H1 (cell line): Measurements from ENCODE around the gene IFT74. TPM values are rescaled to one million over a fixed set of nuclear protein-coding genes. Genes with fewer than 3 reads are reported as not detected.

Source experiments
- CTCF ChIA-PET: fragments of 300-600 bp; sonication (Branson Sonifier 250); formaldehyde crosslinking; loops from one replicate; lab custom pipeline; 2021; ENCODE audit not compliant: partially characterized antibody; lab: Charles Lee
- POLR2A ChIA-PET: fragments of 300-600 bp; sonication (Branson Sonifier 250); formaldehyde crosslinking; loops from one replicate; lab custom pipeline; 2021; ENCODE audit warnings: inconsistent platforms; ENCODE audit not compliant: partially characterized antibody; lab: Charles Lee
- DNase-seq, 2 experiments: peaks; one replicate each; pipeline versions ENCODE4 v3.0.0 to v3.0.0-alpha.2; 2010 to 2022; ENCODE audit warnings: low spot score in 2 of 2, low read depth in 1 of 2, mixed read lengths in 1 of 2
- FAIRE-seq: peaks from 2 replicates; lab custom pipeline; 2011; peaks lifted over from hg19 to GRCh38; lab: Jason Lieb, UNC
- H2AFZ ChIP-seq: 2 replicates; pipeline ENCODE4 v1.8.1; 2012; ENCODE audit warnings: low read length, inconsistent platforms
- H2AK5ac ChIP-seq: 2 replicates; pipeline ENCODE4 v1.6.1; 2013; ENCODE audit warnings: low read depth, low read length
- H2BK120ac ChIP-seq: replicated peaks from 2 replicates; pipeline ENCODE3; 2013; ENCODE audit warnings: low read depth, low read length, inconsistent platforms
- H2BK12ac ChIP-seq: 2 replicates; pipeline ENCODE4 v1.6.1; 2013; ENCODE audit warnings: low read depth, low read length
- H2BK15ac ChIP-seq: 2 replicates; pipeline ENCODE4 v1.6.1; 2013; ENCODE audit warnings: low read length
- H2BK20ac ChIP-seq: 2 replicates; pipeline ENCODE4 v1.6.1; 2013; ENCODE audit warnings: low read length
- H2BK5ac ChIP-seq: 2 replicates; pipeline ENCODE4 v1.6.1; 2013; ENCODE audit warnings: low read depth, low read length
- H3K14ac ChIP-seq: 2 replicates; pipeline ENCODE4 v1.6.1; 2013; ENCODE audit warnings: inconsistent platforms; ENCODE audit not compliant: insufficient read length
- H3K18ac ChIP-seq: 2 replicates; pipeline ENCODE4 v1.6.1; 2013; ENCODE audit warnings: low read length; ENCODE audit errors: extremely low read depth
- H3K23ac ChIP-seq: 2 replicates; pipeline ENCODE4 v1.6.1; 2013; ENCODE audit warnings: inconsistent platforms; ENCODE audit not compliant: insufficient read length
- H3K23me2 ChIP-seq: 2 replicates; pipeline ENCODE4 v1.6.1; 2013; ENCODE audit warnings: low read depth, low read length
- H3K27ac ChIP-seq: 2 replicates; pipeline ENCODE4 v1.6.1; 2011; ENCODE audit warnings: low read depth, low read length, inconsistent platforms
- H3K27me3 ChIP-seq, 4 experiments: replicated peaks in 1 of 4; 1 replicate in 1 of 4; 2 replicates in 3 of 4; pipeline versions ENCODE4 v1.6.1 to v1.8.1; 2011 to 2013; ENCODE audit warnings: low read length in 3 of 4, mild to moderate bottlenecking in 3 of 4, inconsistent platforms in 2 of 4, mixed read lengths in 2 of 4, moderate library complexity in 1 of 4; ENCODE audit not compliant: control insufficient read depth in 3 of 4, insufficient read depth in 3 of 4; ENCODE audit errors: extremely low read depth in 1 of 4
- H3K36me3 ChIP-seq, 4 experiments: 2 replicates each; pipeline versions ENCODE4 v1.6.1 to v1.8.1; 2011 to 2013; ENCODE audit warnings: mild to moderate bottlenecking in 4 of 4, low read length in 3 of 4, moderate library complexity in 2 of 4, control low read depth in 1 of 4, inconsistent platforms in 1 of 4; ENCODE audit not compliant: insufficient read depth in 4 of 4, control insufficient read depth in 2 of 4
- H3K4ac ChIP-seq: replicated peaks from 2 replicates; pipeline ENCODE3; 2013; ENCODE audit warnings: low read length, low read depth, mixed read lengths, inconsistent platforms; ENCODE audit not compliant: insufficient read length
- H3K4me1 ChIP-seq, 4 experiments: replicated peaks in 1 of 4; 1 replicate in 1 of 4; 2 replicates in 3 of 4; pipeline versions ENCODE4 v1.6.1 to v1.8.1; 2011 to 2013; ENCODE audit warnings: low read length in 3 of 4, inconsistent platforms in 2 of 4, mixed read lengths in 1 of 4; ENCODE audit not compliant: insufficient read depth in 4 of 4, control insufficient read depth in 3 of 4
- H3K4me2 ChIP-seq, 2 experiments: 2 replicates each; pipeline versions ENCODE4 v1.6.1 to v1.8.1; 2011 to 2013; ENCODE audit warnings: low read depth in 2 of 2, low read length in 2 of 2, control low read depth in 1 of 2, inconsistent platforms in 1 of 2, mild to moderate bottlenecking in 1 of 2; ENCODE audit not compliant: insufficient read depth in 1 of 2
- H3K4me3 ChIP-seq, 4 experiments: fragments of 200-600, 300-600 bp in 1 of 4; sonication (generic), shearing (Covaris generic), sonication (Bioruptor Twin) in 1 of 4; 2 replicates each; pipeline versions ENCODE4 v1.5.1 to v1.8.1; 2011 to 2016; ENCODE audit warnings: low read length in 4 of 4, low read depth in 3 of 4, control low read depth in 2 of 4, inconsistent platforms in 2 of 4, mild to moderate bottlenecking in 2 of 4, mixed read lengths in 1 of 4, moderate library complexity in 1 of 4; ENCODE audit not compliant: insufficient read depth in 2 of 4; ENCODE audit errors: extremely low read depth in 1 of 4
- H3K56ac ChIP-seq: replicated peaks from 2 replicates; pipeline ENCODE3; 2013; ENCODE audit warnings: low read depth, mild to moderate bottlenecking, mixed read lengths, low read length, inconsistent platforms; ENCODE audit not compliant: insufficient read length
- H3K79me1 ChIP-seq: 2 replicates; pipeline ENCODE4 v1.6.1; 2013; ENCODE audit warnings: low read depth, low read length, control low read depth
- H3K79me2 ChIP-seq, 2 experiments: 2 replicates each; pipeline versions ENCODE4 v1.6.1 to v1.8.1; 2012 to 2013; ENCODE audit warnings: low read length in 2 of 2, mild to moderate bottlenecking in 2 of 2, inconsistent platforms in 1 of 2; ENCODE audit not compliant: insufficient read depth in 2 of 2, control insufficient read depth in 1 of 2
- H3K9ac ChIP-seq, 4 experiments: replicated peaks in 1 of 4; 1 replicate in 1 of 4; 2 replicates in 3 of 4; pipeline versions ENCODE4 v1.6.1 to v1.8.1; 2011 to 2013; ENCODE audit warnings: low read depth in 3 of 4, low read length in 3 of 4, control low read depth in 2 of 4, mild to moderate bottlenecking in 2 of 4, moderate library complexity in 2 of 4, inconsistent platforms in 1 of 4; ENCODE audit errors: extremely low read depth in 1 of 4
- H3K9me3 ChIP-seq, 2 experiments: 2 replicates each; pipeline versions ENCODE4 v1.6.1 to v1.8.1; 2012 to 2013; ENCODE audit warnings: mild to moderate bottlenecking in 2 of 2, moderate library complexity in 2 of 2, control low read depth in 1 of 2, inconsistent platforms in 1 of 2, low read depth in 1 of 2, low read length in 1 of 2, mixed read lengths in 1 of 2; ENCODE audit not compliant: insufficient read depth in 2 of 2
- H4K20me1 ChIP-seq, 2 experiments: replicated peaks in 1 of 2; 2 replicates each; pipeline versions ENCODE3 to v1.8.1; 2011 to 2013; ENCODE audit warnings: inconsistent platforms in 2 of 2, low read length in 2 of 2, mild to moderate bottlenecking in 1 of 2; ENCODE audit not compliant: insufficient read depth in 2 of 2, control insufficient read depth in 1 of 2
- H4K5ac ChIP-seq: 2 replicates; pipeline ENCODE4 v1.6.1; 2013; ENCODE audit warnings: low read length, low read depth, mixed read lengths, inconsistent platforms; ENCODE audit not compliant: insufficient read length
- H4K8ac ChIP-seq: 2 replicates; pipeline ENCODE4 v1.8.0; 2013; ENCODE audit warnings: mild to moderate bottlenecking, moderate library complexity, low read length, inconsistent platforms; ENCODE audit not compliant: insufficient read depth; ENCODE audit errors: extremely low read depth
- H4K91ac ChIP-seq: replicated peaks from 2 replicates; pipeline ENCODE3; 2013; ENCODE audit warnings: low read length, mixed read lengths, inconsistent platforms; ENCODE audit not compliant: insufficient read length
- E2F6 ChIP-seq: IDR thresholded peaks from 2 replicates; pipeline ENCODE4 v1.6.1; 2012; ENCODE audit warnings: inconsistent platforms
- GABPA ChIP-seq: IDR thresholded peaks from 2 replicates; pipeline ENCODE4 v1.6.1; 2011; ENCODE audit warnings: mild to moderate bottlenecking, low read length, moderate library complexity, borderline replicate concordance; ENCODE audit not compliant: insufficient read depth
- HDAC6 ChIP-seq: IDR thresholded peaks from one replicate; pipeline ENCODE4 v1.7.1; 2012; ENCODE audit warnings: low read depth, mild to moderate bottlenecking, inconsistent platforms, low read length, moderate library complexity
- JUN ChIP-seq: IDR thresholded peaks from 2 replicates; pipeline ENCODE4 v1.6.1; 2011; ENCODE audit warnings: low read depth, mild to moderate bottlenecking, improper control_type of control experiment, low read length
- KDM4A ChIP-seq: IDR thresholded peaks from one replicate; pipeline ENCODE4 v1.7.1; 2012; ENCODE audit warnings: low read depth, mild to moderate bottlenecking, moderate library complexity, low read length, inconsistent platforms; ENCODE audit not compliant: severe bottlenecking
- KDM5A ChIP-seq: fragments of 200-600 bp; IDR thresholded peaks from 2 replicates; pipeline ENCODE4 v1.7.1; 2012; ENCODE audit warnings: mild to moderate bottlenecking, low read length, inconsistent platforms, mixed read lengths
- NANOG ChIP-seq: IDR thresholded peaks from 2 replicates; pipeline ENCODE4 v1.6.1; 2011; ENCODE audit warnings: low read length, low read depth, mild to moderate bottlenecking, inconsistent platforms; ENCODE audit not compliant: insufficient read depth, poor library complexity, severe bottlenecking
- NRF1 ChIP-seq: IDR thresholded peaks from 2 replicates; pipeline ENCODE4 v1.6.1; 2011; ENCODE audit warnings: mild to moderate bottlenecking, low read depth, low read length, improper control_type of control experiment
- POU5F1 ChIP-seq: IDR thresholded peaks from 2 replicates; pipeline ENCODE4 v1.6.1; 2011; ENCODE audit warnings: low read depth, mild to moderate bottlenecking, low read length, moderate library complexity
- SIRT6 ChIP-seq: IDR thresholded peaks from one replicate; pipeline ENCODE4 v1.7.1; 2012; ENCODE audit warnings: low read length, inconsistent platforms
- TCF12 ChIP-seq: IDR thresholded peaks from 2 replicates; pipeline ENCODE4 v1.6.1; 2011; ENCODE audit warnings: low read depth, mild to moderate bottlenecking, low read length
- USF2 ChIP-seq: IDR thresholded peaks from 2 replicates; pipeline ENCODE4 v1.6.1; 2011; ENCODE audit warnings: low read length, improper control_type of control experiment
- ZNF274 ChIP-seq: IDR thresholded peaks from 2 replicates; pipeline ENCODE4 v1.7.0; 2012; ENCODE audit warnings: low read length, borderline replicate concordance; ENCODE audit errors: extremely low read depth
- WGBS, 2 experiments: shearing (Covaris generic) in 1 of 2; methylation state at CpG; one replicate each; pipeline versions ENCODE4 v1.1.6 to v1.1.7; 2013 to 2015; ENCODE audit warnings: low lambda C conversion rate in 2 of 2, mixed read lengths in 2 of 2, inconsistent platforms in 1 of 2, low coverage in 1 of 2, missing lambda C conversion rate in 1 of 2; ENCODE audit not compliant: insufficient replicate concordance in 2 of 2, insufficient coverage in 1 of 2, insufficient read length in 1 of 2; ENCODE audit errors: extremely low coverage in 1 of 2, missing lambda C conversion rate in 1 of 2; 5-methylcytosine and 5-hydroxymethylcytosine counted together
- polyA plus RNA-seq, 7 experiments: library from polyadenylated mRNA; depleted of rRNA in 3 of 7; stranded (reverse) in 5 of 7; unstranded in 2 of 7; fragments of >200 nt in 5 of 7; fragments of 200-250 nt in 2 of 7; gene quantifications; 1 replicate in 5 of 7; 2 replicates in 1 of 7; 4 replicates in 1 of 7; pipeline versions ENCODE4 v1.2.1 to v1.2.3, GENCODE V29; 2011 to 2013; ENCODE audit warnings: missing spikeins in 2 of 7, mixed read lengths in 2 of 7
- total RNA-seq: library from RNA; stranded (reverse); fragmentation: NEBNext Ultra II Directional; extraction: Animal tissue kit (Norgen Biotek cat#: 25700); gene quantifications from 2 replicates; pipeline ENCODE4 v1.2.1, GENCODE V29; 2021

IFT74 gene
- total and polyA plus RNA-seq, 2 of the 8 experiments (the other 6 are each of a cell fraction or from before 2014, with no cell fraction given): 4.4 to 17.8 TPM

DNA sequence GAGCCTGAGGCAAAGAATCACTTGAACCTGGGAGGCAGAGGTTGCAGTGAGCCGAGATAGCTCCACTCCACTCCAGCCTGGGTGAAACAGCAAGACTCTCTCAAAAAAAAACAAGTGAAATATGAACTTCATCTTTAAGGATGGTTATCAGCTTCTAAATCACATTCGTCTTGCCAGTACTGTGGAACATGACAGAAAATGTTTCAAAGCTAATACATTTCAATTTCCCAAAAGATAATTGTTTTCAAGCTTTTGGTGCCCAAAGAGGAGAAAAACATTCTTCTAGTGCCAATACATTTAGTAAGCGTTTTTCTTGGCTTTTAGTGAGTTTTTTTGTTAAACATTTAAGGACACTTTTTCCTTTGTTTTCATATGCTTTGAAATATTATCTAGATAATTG, 4.4 kb upstream of the IFT74 start:
- H3K79me2 ChIP-seq: no peaks in the 10 kb centered on the region; a peak in 2 of 4 replicates
- H3K4me2 ChIP-seq: no peak overlapping the region
- 84% methylated on average over 3 of the region's 3 CpGs; no CpG with 5 or more reads in 1 of the 2 experiments for whole genome bisulfite sequencing, 2 experiments
- H4K8ac ChIP-seq: no peak overlapping the region
- H3K27ac ChIP-seq: no peak overlapping the region
- no peak overlapping the region for H4K91ac ChIP-seq
- H2BK15ac ChIP-seq: no peak overlapping the region
- ChIA-PET CTCF (interaction anchor here (0.6 to 0.8 kb wide), 5 partner anchors 9 to 280 kb away, joined by 3 to 5 read pairs (median 4); no protein-coding TSS in a partner anchor), POLR2A (no interaction called here)
- DNase-seq (no peak), FAIRE-seq (no peak)
- no peaks in the 10 kb centered on the region for H3K79me1 ChIP-seq
- H3K23me2 ChIP-seq: peaks cover 6% of the 10 kb centered on the region; the same call in 1 of the 2 replicates
- no peak overlapping the region for H4K5ac ChIP-seq
- no peak overlapping the region for H3K14ac ChIP-seq
- no peak overlapping the region for H3K4me3 ChIP-seq
- no peaks in the 10 kb centered on the region for H3K36me3 ChIP-seq
- no peak overlapping the region for H2AK5ac ChIP-seq
- H2BK5ac ChIP-seq: no peak overlapping the region
- no peaks in the 10 kb centered on the region for H3K9me3 ChIP-seq
- H2BK120ac ChIP-seq: no peak overlapping the region
- no peak overlapping the region for H2BK12ac ChIP-seq
- H3K9ac ChIP-seq: no peak overlapping the region
- H2BK20ac ChIP-seq: no peak overlapping the region
- no peak overlapping the region for H3K18ac ChIP-seq
- no peak overlapping the region for H2AFZ ChIP-seq
- H3K23ac ChIP-seq: no peak overlapping the region
- no peak overlapping the region for H3K4ac ChIP-seq
- H3K4me1 ChIP-seq: peaks cover 0 to 3% (median under 1%) of the 10 kb centered on the region in 4 experiments; a peak in 4 of 7 replicates
- no peak overlapping the region for H3K56ac ChIP-seq
- H3K27me3 ChIP-seq: no peaks in the 10 kb centered on the region
- no peaks in the 10 kb centered on the region for H4K20me1 ChIP-seq
- TF ChIP-seq JUN: no peak
- TF ChIP-seq KDM5A: no peak
- TF ChIP-seq SIRT6: no peak
- no peak for TF ChIP-seq TCF12
- TF ChIP-seq ZNF274: no peak
- no peak for TF ChIP-seq POU5F1
- TF ChIP-seq NRF1: no peak
- no peak for TF ChIP-seq E2F6
- no peak for TF ChIP-seq HDAC6
- no peak for TF ChIP-seq KDM4A
- no peak for TF ChIP-seq USF2
- no peak for TF ChIP-seq NANOG
- TF ChIP-seq GABPA: no peak
